Choroid plexus epithelial cell (primary cell): Measurements from ENCODE around the gene MYEF2.

Experiments used
- DNase-seq: peaks from one replicate; pipeline ENCODE4 v3.0.0-alpha.2; 2010; ENCODE audit warnings: low read depth
- H3K4me3 ChIP-seq: 2 replicates; pipeline ENCODE4 v1.5.1; 2011; ENCODE audit warnings: low read depth, mild to moderate bottlenecking, control low read depth, low read length, moderate library complexity
- CTCF ChIP-seq: conservative IDR thresholded peaks from 2 replicates; pipeline ENCODE4 v1.5.1; 2011; ENCODE audit warnings: low read depth, mild to moderate bottlenecking, control low read depth, inconsistent platforms, low read length, moderate library complexity

Gene MYEF2

GRCh38 chr15:48147358-48147757, 30.7 kb downstream of the MYEF2 start:
- DNase-seq = no peak
- no peak overlapping the region for H3K4me3 ChIP-seq

GRCh38 chr15:48145923-48146322, 32.2 kb downstream of the MYEF2 start:
- TF ChIP-seq CTCF = no peak
- DNase-seq = peak; percentile 45
- no peak overlapping the region for H3K4me3 ChIP-seq

More at GRCh38 chr15:48147358-48147757, 30.7 kb downstream of the MYEF2 start:
- TF ChIP-seq CTCF = no peak

GRCh38 chr15:48144889-48145288, 33.2 kb downstream of the MYEF2 start:
- peak; percentile 66 for DNase-seq
- TF ChIP-seq CTCF = no peak
- no peak overlapping the region for H3K4me3 ChIP-seq

GRCh38 chr15:48143856-48144255, 34.2 kb downstream of the MYEF2 start:
- no peak overlapping the region for H3K4me3 ChIP-seq
- TF ChIP-seq CTCF = no peak
- DNase-seq = no peak

GRCh38 chr15:48132874-48133273, 45.2 kb downstream of the MYEF2 start:
- TF ChIP-seq CTCF = no peak
- H3K4me3 ChIP-seq = no peak overlapping the region
- DNase-seq = no peak

- no peak for TF ChIP-seq CTCF
- H3K4me3 ChIP-seq = no peak overlapping the region
- DNase-seq = no peak
Measured at GRCh38 chr15:48131324-48131723, 46.8 kb downstream of the MYEF2 start.

GRCh38 chr15:48126667-48127355, 51.3 kb downstream of the MYEF2 start:
- TF ChIP-seq CTCF = no peak
- no peak overlapping the region for H3K4me3 ChIP-seq

More at GRCh38 chr15:48126667-48127355, 51.3 kb downstream of the MYEF2 start:
- DNase-seq = no peak
